Cardiac fibroblast (primary cell): Measurements from ENCODE around the gene MYH10.
A peak's percentile ranks its signal among the peaks of the same experiment; 100 is the strongest.

ENCODE experiments used
- DNase-seq, 2 donors: peaks; one replicate each; pipeline versions ENCODE4 v3.0.0 to v3.0.0-alpha.2; 2010; ENCODE audit warnings: low read depth in 2 of 2
- H3K4me3 ChIP-seq, 2 donors: replicated peaks in 1 of 2; 1 replicate in 1 of 2; 2 replicates in 1 of 2; pipeline ENCODE4 v1.5.1; 2011; ENCODE audit warnings: low read depth in 2 of 2, low read length in 2 of 2, mild to moderate bottlenecking in 2 of 2, moderate library complexity in 1 of 2
- CTCF ChIP-seq: IDR thresholded peaks from one replicate; pipeline ENCODE4 v1.5.1; 2011; ENCODE audit warnings: low read depth, mild to moderate bottlenecking, low read length, inconsistent platforms

The MYH10 gene

GRCh38 chr17:8494506-8495111 lies 135.9 kb downstream of the MYH10 start:
- no peak for TF ChIP-seq CTCF
- no peak overlapping the region for H3K4me3 ChIP-seq
- no peak for DNase-seq

GRCh38 chr17:8494021-8494420 lies 136.5 kb downstream of the MYH10 start:
- H3K4me3 ChIP-seq: no peak overlapping the region
- TF ChIP-seq CTCF: no peak
- no peak for DNase-seq

GRCh38 chr17:8492121-8492520 lies 138.4 kb downstream of the MYH10 start:
- TF ChIP-seq CTCF: no peak
- no peak overlapping the region for H3K4me3 ChIP-seq
- no peak for DNase-seq

- no peak for DNase-seq
- TF ChIP-seq CTCF: no peak
- no peak overlapping the region for H3K4me3 ChIP-seq
Observed at GRCh38 chr17:8490256-8491023, 140.1 kb downstream of the MYH10 start.

GRCh38 chr17:8489841-8490240 lies 140.7 kb downstream of the MYH10 start:
- no peak overlapping the region for H3K4me3 ChIP-seq
- peak in 1 of 2 donors; percentile 21 for DNase-seq
- no peak for TF ChIP-seq CTCF

GRCh38 chr17:8488901-8489300 lies 141.6 kb downstream of the MYH10 start:
- no peak for TF ChIP-seq CTCF
- peak; percentile 94 to 97 for DNase-seq
- no peak overlapping the region for H3K4me3 ChIP-seq
